ENCODE measurements around the gene EFTUD2. TPM values are rescaled to one million over a fixed set of nuclear protein-coding genes. Genes with fewer than 3 reads are reported as not detected.

EFTUD2 gene
- total and polyA plus RNA-seq, 2 of the 13 experiments (the other 11 are each of a cell fraction or from before 2014, with no cell fraction given): 111 to 137 TPM

DNA sequence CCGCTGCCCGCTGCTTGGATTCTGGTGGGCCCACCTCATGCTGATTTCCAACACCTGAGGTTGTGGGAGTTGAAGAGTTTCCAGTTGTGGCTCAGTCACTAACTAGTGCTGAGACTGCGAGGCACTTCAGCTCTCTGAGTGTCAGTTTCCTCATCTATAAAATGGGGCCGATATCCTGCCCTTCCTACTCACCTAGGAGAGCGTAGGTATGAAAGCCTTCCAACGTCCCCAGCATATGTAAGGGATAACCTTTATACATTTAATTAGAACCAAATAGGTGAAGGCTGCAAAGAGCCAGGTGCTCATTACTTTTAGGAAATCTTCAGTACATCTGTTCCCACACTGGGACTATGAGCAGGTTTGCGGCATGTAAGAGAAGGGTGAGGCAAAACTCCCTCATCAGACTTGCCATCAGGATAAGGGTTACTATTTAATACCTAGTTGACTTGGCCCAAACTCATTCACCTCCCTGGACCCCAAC lies 49.1 kb upstream of the EFTUD2 start (continued):
- TF ChIP-seq ZBTB34 (CRISPR knock-in tag; IDR thresholded peaks at IDR 0.05): no peak
- peak; percentile 83 for TF ChIP-seq CHD4 (IDR thresholded peaks at IDR 0.05; ENCODE audit: borderline replicate concordance, low read length)
- no peak for TF ChIP-seq DMAP1 (CRISPR knock-in tag; IDR thresholded peaks at IDR 0.05)
- no peak for TF ChIP-seq KAT8 (CRISPR knock-in tag; IDR thresholded peaks at IDR 0.05)
- no peak for TF ChIP-seq MIXL1 (CRISPR knock-in tag; IDR thresholded peaks at IDR 0.05)
- TF ChIP-seq ZNF512 (CRISPR knock-in tag; IDR thresholded peaks at IDR 0.05): peak; percentile 4; the same call in 1 of the 2 replicates

GRCh38 chr17:44947461-44948314 lies 48.4 kb upstream of the EFTUD2 start, which contains the start of gene KIF18B:
Gene KIF18B, minus strand, starts transcription at chr17:44947773. Its CDS starts 11,429 bp downstream, at chr17:44936344.
- Histone ChIP-seq H3K4me1 (ENCODE audit: insufficient read depth, low read length) (peaks cover 49% of the 10 kb centered on the region), H3K4me3 (replicated peaks in 1 of 3; ENCODE audit: insufficient read depth in 1 of 3, low read depth in 2 of 3, low read length in 3 of 3) (peak within 1 kb of the TSS; percentile 74 to 98 (median 89)), H3K79me2 (ENCODE audit: insufficient read depth, low read length) (peaks cover 43% of the 10 kb centered on the region), H3K4me2 (ENCODE audit: low read depth, low read length) (peak within 1 kb of the TSS; percentile 76), H3K9me3 (ENCODE audit: low read length) (no peaks in the 10 kb centered on the region), H3K27me3 (ENCODE audit: control insufficient read depth in 1 of 2, insufficient read depth in 2 of 2, low read length in 2 of 2) (no peaks in the 10 kb centered on the region; a peak in 1 of 5 replicates), H3K9ac (ENCODE audit: insufficient read depth, low read depth, low read length) (peak within 1 kb of the TSS; percentile 87), H3K36me3 (replicated peaks in 1 of 2; ENCODE audit: control insufficient read depth in 1 of 2, insufficient read depth in 2 of 2, low read length in 2 of 2) (peaks cover 0 to 2% of the 10 kb centered on the region in 2 experiments; a peak in 1 of 5 replicates), H2AFZ (ENCODE audit: low read length) (peak within 1 kb of the TSS; percentile 43), H3K27ac (ENCODE audit: extremely low read length, insufficient read depth, low read length) (peak within 1 kb of the TSS; percentile 71), H4K20me1 (ENCODE audit: insufficient read depth, low read length) (no peaks in the 10 kb centered on the region)
- ATAC-seq (peak; percentile 97), DNase-seq (ENCODE audit: low spot score) (peak; percentile 97), FAIRE-seq (peak; percentile 80)
- TSS peak; percentile 99 for BruUV-seq (replicated peaks)
- intact Hi-C loops (cut with micrococcal nuclease; ENCODE audit: unreplicated experiment) (loop anchor here (1.0 kb wide), 1 partner anchor 32 kb away; no protein-coding TSS in a partner anchor), in situ Hi-C loops (cut with HindIII; ENCODE audit: extremely low pct_ligation_motif_present, low pct_unique_long_range_greater_than_20kb) (no loop called here)
- POLR2A ChIA-PET: interaction anchor here (1.3 kb wide), 1 partner anchor 49 kb away, joined by 5 read pairs; the partner anchor contains the start of gene EFTUD2
- WGBS (ENCODE audit: low lambda C conversion rate): 29% methylated on average over 21 of the region's 62 CpGs
- CTCF ChIA-PET (ENCODE audit: low intra/inter-chr PET ratio, low total read pairs): no interaction called here
- TF ChIP-seq ZNF569 (CRISPR knock-in tag; IDR thresholded peaks at IDR 0.05; ENCODE audit: borderline replicate concordance) (no peak), THAP8 (CRISPR knock-in tag; IDR thresholded peaks at IDR 0.05; ENCODE audit: borderline replicate concordance) (no peak), ZNF142 (CRISPR knock-in tag; IDR thresholded peaks at IDR 0.05) (0 out of 2 replicates have a peak, but pooled peaks have one; percentile 56)
